T-cell (primary cell): ENCODE measurements around the gene PSTPIP1. TPM values are rescaled to one million over a fixed set of nuclear protein-coding genes. Genes with fewer than 3 reads are reported as not detected.

Source experiments
- ATAC-seq, 4 experiments: fragments of 200-7000 bp in 3 of 4; fragments of 150-1000 bp in 1 of 4; cut with Tn5 transposase; replicated peaks in 1 of 4; 1 replicate in 3 of 4; 2 replicates in 1 of 4; pipeline ENCODE4 v1.10.0; 2021; ENCODE audit warnings: moderate library complexity in 3 of 4, mild to moderate bottlenecking in 2 of 4, moderate number of reproducible peaks in 1 of 4
- CTCF ChIA-PET, 2 donors: fragments of 300-600 bp; sonication (Branson Sonifier 250); formaldehyde crosslinking; loops; one replicate each; lab custom pipeline; 2022; ENCODE audit warnings: antibody characterized with exemption in 2 of 2; lab: Charles Lee
- POLR2A ChIA-PET, 2 donors: fragments of 300-600 bp; sonication (Branson Sonifier 250); formaldehyde crosslinking; loops; one replicate each; lab custom pipeline; 2022; ENCODE audit warnings: antibody characterized with exemption in 2 of 2; lab: Charles Lee
- DNase-seq, 35 experiments: peaks; one replicate each; pipeline versions ENCODE4 v3.0.0 to v3.0.0-alpha.2; 2013 to 2023
- H3K27ac ChIP-seq: one replicate; pipeline ENCODE4 v1.5.1; 2013; ENCODE audit warnings: low read length
- H3K27me3 ChIP-seq, 2 experiments: replicated peaks in 1 of 2; 1 replicate in 1 of 2; 2 replicates in 1 of 2; pipeline versions ENCODE4 v1.6.1 to v1.7.0; 2013; ENCODE audit warnings: low read length in 1 of 2, mixed read lengths in 1 of 2; ENCODE audit not compliant: control insufficient read depth in 2 of 2, insufficient read depth in 2 of 2; ENCODE audit errors: extremely low read depth in 1 of 2
- H3K36me3 ChIP-seq, 2 donors: 1 replicate in 1 of 2; 2 replicates in 1 of 2; pipeline versions ENCODE4 v1.6.1 to v1.7.0; 2013; ENCODE audit warnings: low read length in 1 of 2; ENCODE audit not compliant: control insufficient read depth in 2 of 2, insufficient read depth in 1 of 2; ENCODE audit errors: extremely low read depth in 1 of 2
- H3K4me1 ChIP-seq, 2 experiments: 1 replicate in 1 of 2; 2 replicates in 1 of 2; pipeline versions ENCODE4 v1.6.1 to v1.7.0; 2013; ENCODE audit warnings: low read length in 2 of 2, mixed read lengths in 1 of 2; ENCODE audit not compliant: insufficient read depth in 2 of 2, control insufficient read depth in 1 of 2; ENCODE audit errors: extremely low read depth in 1 of 2
- H3K4me3 ChIP-seq, 2 donors: 1 replicate in 1 of 2; 2 replicates in 1 of 2; pipeline versions ENCODE4 v1.5.1 to v1.7.0; 2013; ENCODE audit warnings: mild to moderate bottlenecking in 2 of 2, low read length in 1 of 2, moderate library complexity in 1 of 2; ENCODE audit not compliant: control insufficient read depth in 1 of 2; ENCODE audit errors: extremely low read depth in 1 of 2
- H3K9me3 ChIP-seq: 2 replicates; pipeline ENCODE4 v1.7.0; 2013
- H3K27ac Mint-ChIP-seq, 2 donors: one replicate each; pipeline ENCODE4 v1.8.0; 2020 to 2021; ENCODE audit warnings: mild to moderate bottlenecking in 2 of 2, mixed read lengths in 2 of 2
- H3K27me3 Mint-ChIP-seq, 2 donors: one replicate each; pipeline ENCODE4 v1.8.0; 2021 to 2022; ENCODE audit warnings: mixed read lengths in 2 of 2
- H3K36me3 Mint-ChIP-seq: one replicate; pipeline ENCODE4 v1.8.0; 2021; ENCODE audit warnings: mixed read lengths
- H3K4me1 Mint-ChIP-seq, 3 donors: one replicate each; pipeline ENCODE4 v1.8.0; 2020 to 2022; ENCODE audit warnings: mixed read lengths in 3 of 3, mild to moderate bottlenecking in 1 of 3
- H3K4me3 Mint-ChIP-seq, 3 donors: one replicate each; pipeline ENCODE4 v1.8.0; 2020 to 2022; ENCODE audit warnings: mild to moderate bottlenecking in 3 of 3, mixed read lengths in 3 of 3, moderate library complexity in 3 of 3
- H3K9me3 Mint-ChIP-seq, 3 donors: one replicate each; pipeline ENCODE4 v1.8.0; 2020 to 2022; ENCODE audit warnings: mixed read lengths in 3 of 3
- WGBS: methylation state at CpG from one replicate; pipeline ENCODE4 v1.1.5; 2013; ENCODE audit warnings: missing lambda C conversion rate; ENCODE audit not compliant: insufficient coverage; 5-methylcytosine and 5-hydroxymethylcytosine counted together
- total RNA-seq, 35 experiments: library from RNA in 6 of 35; stranded (reverse) in 6 of 35; fragments of 120-200 nt in 1 of 35; gene quantifications; one replicate each; pipeline versions ENCODE4 v1.2.1 to v1.2.4 and lab custom pipeline; 2013 to 2026

PSTPIP1 gene
- total RNA-seq, 5 donors from 2014 or later (not counting 1 experiment from before 2014, with no cell fraction given), result 110 to 231 (median 180) TPM

DNA sequence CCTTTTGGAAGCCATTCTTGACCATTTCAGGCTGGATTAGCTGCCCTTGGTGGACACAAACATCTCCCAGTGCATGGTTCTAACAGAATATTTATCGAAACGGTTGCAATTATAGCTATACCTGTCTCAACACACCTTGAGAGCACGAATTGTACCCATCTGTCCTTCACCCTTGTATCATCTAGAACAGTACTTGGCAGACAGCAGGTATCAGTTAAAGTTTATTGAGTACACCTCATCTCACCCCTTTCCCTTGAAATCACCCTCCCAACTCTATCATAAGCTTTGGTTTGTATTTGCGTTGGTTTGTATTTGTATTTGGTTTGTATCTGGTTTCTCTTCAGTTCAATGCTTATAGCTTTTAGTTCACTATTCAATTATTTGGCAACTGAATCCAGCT is 63.5 kb downstream of the PSTPIP1 start:
- Histone ChIP-seq H3K27ac (no peak overlapping the region), H3K9me3 (no peaks in the 10 kb centered on the region), H3K4me1 (peaks cover 0 to 6% of the 10 kb centered on the region in 2 experiments), H3K4me3 (no peak overlapping the region), H3K36me3 (no peaks in the 10 kb centered on the region), H3K27me3 (no peaks in the 10 kb centered on the region)
- H3K36me3 Mint-ChIP-seq, result peaks cover 5% of the 10 kb centered on the region
- H3K9me3 Mint-ChIP-seq, result no peaks in the 10 kb centered on the region
- no peaks in the 10 kb centered on the region for H3K27me3 Mint-ChIP-seq
- no peak overlapping the region for H3K4me3 Mint-ChIP-seq
- DNase-seq (no peak), ATAC-seq (no peak)
- WGBS, result 100% methylated on average over 3 of the region's 4 CpGs
- ChIA-PET CTCF (interaction anchor here in 1 of 2 donors (0.6 kb wide), 1 partner anchor 10 kb away, joined by 5 read pairs; no protein-coding TSS in a partner anchor), POLR2A (no interaction called here)
- H3K27ac Mint-ChIP-seq, result no peak overlapping the region
- peaks cover 16 to 34% (median 21%) of the 10 kb centered on the region in 3 donors for H3K4me1 Mint-ChIP-seq

DNA sequence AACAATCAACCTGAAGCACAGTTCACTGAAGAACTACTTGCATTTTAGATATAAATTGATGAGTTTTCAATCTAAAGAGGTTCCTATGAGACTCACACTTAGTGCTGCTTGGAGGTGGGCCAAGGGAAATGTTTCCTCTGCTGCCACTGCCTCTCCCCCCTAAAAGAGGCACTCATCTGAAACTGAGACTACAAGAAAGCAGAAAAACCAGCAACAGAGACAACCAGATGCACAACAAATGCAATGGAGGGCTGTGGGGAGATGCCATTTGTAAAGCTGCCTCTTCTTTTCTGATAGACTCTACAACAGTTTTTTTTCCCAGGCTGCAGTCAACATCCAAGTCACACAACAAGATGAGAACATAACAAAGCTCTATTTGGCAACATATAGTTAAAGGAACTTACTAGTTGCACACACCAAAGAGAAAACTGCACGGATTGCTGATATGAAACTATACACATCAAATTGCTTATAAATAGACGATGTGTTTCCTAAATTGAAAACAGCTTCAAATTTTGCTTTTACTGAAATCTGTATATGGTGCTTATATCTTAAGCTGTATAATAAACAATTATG is 64.9 kb downstream of the PSTPIP1 start:
- Histone ChIP-seq H3K36me3 (no peaks in the 10 kb centered on the region), H3K27ac (no peak overlapping the region), H3K27me3 (no peaks in the 10 kb centered on the region), H3K4me1 (peaks cover 0 to 6% of the 10 kb centered on the region in 2 experiments), H3K9me3 (no peaks in the 10 kb centered on the region), H3K4me3 (no peak overlapping the region)
- Mint-ChIP-seq H3K27ac (no peak overlapping the region), H3K9me3 (no peaks in the 10 kb centered on the region), H3K4me1 (peaks cover 14 to 42% (median 28%) of the 10 kb centered on the region in 3 donors), H3K4me3 (no peak overlapping the region), H3K27me3 (no peaks in the 10 kb centered on the region), H3K36me3 (no peaks in the 10 kb centered on the region)
- ATAC-seq (no peak), DNase-seq (no peak)
- CTCF ChIA-PET, result interaction anchor here in 1 of 2 donors (0.6 to 1.5 kb wide), 4 partner anchors 8 to 251 kb away, joined by 3 to 6 read pairs (median 3); no protein-coding TSS in a partner anchor
- no CpG with 5 or more reads among the region's 2 CpGs for WGBS
- POLR2A ChIA-PET, result interaction anchor here in 1 of 2 donors (1.2 kb wide), 1 partner anchor 11 kb away, joined by 3 read pairs; the partner anchor contains the start of gene TSPAN3

DNA sequence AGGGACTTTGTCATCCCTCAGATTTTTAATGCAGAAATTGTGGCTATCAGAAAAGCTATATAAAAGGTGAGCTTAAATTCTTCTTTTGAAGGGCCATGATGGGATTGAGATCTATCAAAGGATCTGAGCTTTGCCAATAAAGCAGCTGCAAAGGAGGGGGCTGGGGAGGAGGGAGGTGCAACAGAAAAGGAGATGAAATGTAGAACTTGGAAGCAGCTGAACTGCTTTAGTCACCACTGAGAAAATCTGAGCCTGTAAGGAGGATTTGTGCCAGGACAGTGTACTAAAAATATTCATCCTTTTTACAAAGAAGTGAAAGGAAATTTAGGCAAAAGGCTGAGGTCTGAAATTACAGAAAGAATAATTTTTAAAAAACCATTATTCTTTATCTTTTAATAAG is 65.6 kb downstream of the PSTPIP1 start:
- no peaks in the 10 kb centered on the region for H3K36me3 Mint-ChIP-seq
- no peak overlapping the region for H3K4me3 Mint-ChIP-seq
- no peaks in the 10 kb centered on the region for H3K9me3 Mint-ChIP-seq
- ATAC-seq (no peak), DNase-seq (no peak)
- H3K27ac ChIP-seq, result no peak overlapping the region
- H3K36me3 ChIP-seq, result no peaks in the 10 kb centered on the region
- CTCF ChIA-PET, result interaction anchor here in 1 of 2 donors (0.6 to 1.5 kb wide), 3 partner anchors 9 to 58 kb away, joined by 3 read pairs; no protein-coding TSS in a partner anchor
- H3K27me3 Mint-ChIP-seq, result no peaks in the 10 kb centered on the region
- POLR2A ChIA-PET, result interaction anchor here (0.6 to 1.2 kb wide), 2 partner anchors 10 to 58 kb away, joined by 3 read pairs; partner anchors contain the start of gene TSPAN3 (in 1 of the 2)
- peak overlapping the region in 1 of 2 donors; percentile 16 for H3K27ac Mint-ChIP-seq
- no peaks in the 10 kb centered on the region for H3K27me3 ChIP-seq
- no peaks in the 10 kb centered on the region for H3K9me3 ChIP-seq
- peaks cover 16 to 43% (median 32%) of the 10 kb centered on the region in 3 donors for H3K4me1 Mint-ChIP-seq
- H3K4me1 ChIP-seq, result peaks cover 0 to 6% of the 10 kb centered on the region in 2 experiments
- H3K4me3 ChIP-seq, result no peak overlapping the region

DNA sequence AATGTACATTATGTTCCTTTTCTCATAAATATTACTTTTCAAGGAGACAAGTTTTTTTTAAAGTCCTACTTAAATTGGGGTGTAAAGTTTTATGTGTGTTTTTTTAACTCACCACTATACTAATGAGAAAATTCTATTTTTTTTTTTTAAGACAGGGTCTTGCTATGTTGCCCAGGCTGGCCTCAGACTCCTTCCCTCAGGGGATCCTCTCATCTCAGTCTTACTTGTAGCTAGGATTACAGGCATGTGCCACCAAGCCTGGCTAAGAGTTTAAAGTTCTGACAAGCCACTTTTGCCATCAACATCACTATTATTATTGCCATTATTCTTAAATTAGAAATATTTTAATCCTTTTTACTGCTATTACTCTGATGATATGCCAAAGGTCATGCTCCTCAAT is 68.3 kb downstream of the PSTPIP1 start:
- peaks cover 0 to 7% of the 10 kb centered on the region in 2 experiments for H3K4me1 ChIP-seq
- H3K27ac Mint-ChIP-seq, result no peak overlapping the region
- H3K27me3 ChIP-seq, result no peaks in the 10 kb centered on the region
- DNase-seq (no peak), ATAC-seq (no peak)
- no peaks in the 10 kb centered on the region for H3K9me3 ChIP-seq
- H3K4me3 Mint-ChIP-seq, result no peak overlapping the region
- no peaks in the 10 kb centered on the region for H3K36me3 ChIP-seq
- POLR2A ChIA-PET, result no interaction called here
- H3K27me3 Mint-ChIP-seq, result no peaks in the 10 kb centered on the region
- H3K4me1 Mint-ChIP-seq, result peaks cover 27 to 48% (median 35%) of the 10 kb centered on the region in 3 donors
- H3K36me3 Mint-ChIP-seq, result no peaks in the 10 kb centered on the region
- CTCF ChIA-PET, result no interaction called here
- H3K27ac ChIP-seq, result no peak overlapping the region
- H3K9me3 Mint-ChIP-seq, result no peaks in the 10 kb centered on the region
- no peak overlapping the region for H3K4me3 ChIP-seq

DNA sequence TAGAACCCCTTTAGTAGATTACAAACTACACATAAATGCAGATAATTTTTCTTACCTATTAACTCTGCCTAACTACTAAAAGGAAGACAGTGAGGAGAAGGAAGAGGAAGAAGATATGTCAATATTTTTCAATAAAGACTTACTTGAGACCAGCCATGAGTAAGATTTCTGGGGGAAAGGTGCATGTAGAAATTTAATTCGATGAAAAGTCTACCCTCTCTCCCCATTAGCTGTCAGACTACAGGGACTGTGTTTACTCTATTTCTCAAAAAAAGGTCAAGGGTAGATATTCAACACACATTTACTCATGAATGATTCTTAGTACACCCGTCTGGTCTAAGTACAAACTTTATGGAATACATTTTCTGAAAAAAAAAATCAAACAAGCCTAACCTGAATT is 69.1 kb downstream of the PSTPIP1 start:
- Mint-ChIP-seq H3K9me3 (no peaks in the 10 kb centered on the region), H3K4me1 (peaks cover 29 to 47% (median 35%) of the 10 kb centered on the region in 3 donors), H3K4me3 (no peak overlapping the region), H3K36me3 (no peaks in the 10 kb centered on the region), H3K27me3 (no peaks in the 10 kb centered on the region), H3K27ac (no peak overlapping the region)
- POLR2A ChIA-PET, result no interaction called here
- ATAC-seq, result no peak
- Histone ChIP-seq H3K9me3 (no peaks in the 10 kb centered on the region), H3K4me1 (peaks cover 0 to 7% of the 10 kb centered on the region in 2 experiments), H3K4me3 (no peak overlapping the region), H3K27ac (no peak overlapping the region), H3K27me3 (no peaks in the 10 kb centered on the region), H3K36me3 (no peaks in the 10 kb centered on the region)
- CTCF ChIA-PET, result no interaction called here
- DNase-seq, result no peak
- no CpG with 5 or more reads among the region's 2 CpGs for WGBS

DNA sequence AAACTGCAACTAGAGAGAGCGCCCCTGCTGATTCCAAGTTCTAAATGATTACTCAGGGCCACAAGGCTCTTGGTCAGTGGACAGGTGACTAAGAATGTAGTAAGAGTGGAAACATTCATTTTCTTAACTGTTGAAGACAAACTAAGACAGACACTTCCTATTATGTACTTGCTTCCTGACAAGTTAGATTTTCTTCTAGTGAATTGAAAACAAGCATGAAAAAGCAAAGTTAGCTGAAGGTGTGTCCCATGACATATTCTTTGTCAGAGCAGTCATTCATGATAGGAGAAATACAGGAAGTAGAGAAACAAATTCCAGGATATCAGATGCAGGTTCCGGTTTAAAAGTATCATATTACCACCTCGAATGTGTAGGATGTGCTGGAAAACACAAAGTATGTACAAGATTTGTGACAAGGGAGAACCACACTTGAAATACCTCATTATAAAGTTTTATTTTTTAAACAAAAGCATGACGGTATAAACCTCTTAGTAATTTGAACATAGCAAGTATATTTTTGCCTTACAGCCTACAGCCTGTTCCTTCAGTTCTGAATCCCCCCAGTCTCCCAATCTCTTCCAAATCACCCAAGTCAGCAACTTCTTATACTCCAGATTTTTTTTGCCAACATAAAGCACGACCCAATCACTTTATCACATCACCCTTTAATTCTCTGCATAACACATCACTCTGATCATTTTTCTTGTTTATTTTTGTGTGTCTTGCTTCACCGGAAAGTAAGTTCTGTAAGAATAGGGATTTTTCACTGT is 69.8 kb downstream of the PSTPIP1 start:
- H3K9me3 ChIP-seq, result no peaks in the 10 kb centered on the region
- Mint-ChIP-seq H3K27me3 (no peaks in the 10 kb centered on the region), H3K27ac (no peak overlapping the region), H3K36me3 (no peaks in the 10 kb centered on the region), H3K9me3 (no peaks in the 10 kb centered on the region), H3K4me1 (peaks cover 28 to 48% (median 37%) of the 10 kb centered on the region in 3 donors), H3K4me3 (no peak overlapping the region)
- no peaks in the 10 kb centered on the region for H3K36me3 ChIP-seq
- ATAC-seq (no peak), DNase-seq (no peak)
- no peak overlapping the region for H3K27ac ChIP-seq
- H3K4me3 ChIP-seq, result no peak overlapping the region
- CTCF ChIA-PET, result no interaction called here
- 100% methylated on average over 1 of the region's 6 CpGs for WGBS
- POLR2A ChIA-PET, result no interaction called here
- no peaks in the 10 kb centered on the region for H3K27me3 ChIP-seq
- H3K4me1 ChIP-seq, result peaks cover 4 to 9% of the 10 kb centered on the region in 2 experiments
